Activated CD4-positive, alpha-beta T cell treated with anti-CD3 and anti-CD28 coated beads, Interleukin-2, amount 10 ng/mL, durations not matched to agents 7 days and 5 days (primary cell): ENCODE data around the gene GPR137B. TPM values are rescaled to one million over a fixed set of nuclear protein-coding genes. Genes with fewer than 3 reads are reported as not detected.

Source experiments
- CTCF ChIA-PET: fragments of 350-600 bp; sonication (Branson Sonifier 250); formaldehyde crosslinking; loops from one replicate; lab custom pipeline; 2021; ENCODE audit warnings: antibody characterized with exemption; lab: Charles Lee
- POLR2A ChIA-PET: fragments of 350-600 bp; sonication (Branson Sonifier 250); formaldehyde crosslinking; loops from one replicate; lab custom pipeline; 2021; ENCODE audit warnings: antibody characterized with exemption; lab: Charles Lee
- DNase-seq: peaks from one replicate; pipeline ENCODE4 v3.0.0-alpha.2; 2020
- H3K27ac Mint-ChIP-seq: one replicate; pipeline ENCODE4 v1.8.0; 2021; ENCODE audit warnings: mild to moderate bottlenecking, moderate library complexity, mixed read lengths
- H3K27me3 Mint-ChIP-seq: one replicate; pipeline ENCODE4 v1.8.0; 2021; ENCODE audit warnings: mixed read lengths
- H3K36me3 Mint-ChIP-seq: one replicate; pipeline ENCODE4 v1.8.0; 2021; ENCODE audit warnings: low read depth, mixed read lengths
- H3K4me1 Mint-ChIP-seq: one replicate; pipeline ENCODE4 v1.8.0; 2021; ENCODE audit warnings: mixed read lengths
- H3K4me3 Mint-ChIP-seq: one replicate; pipeline ENCODE4 v1.8.0; 2021; ENCODE audit warnings: mild to moderate bottlenecking, moderate library complexity, mixed read lengths
- H3K9me3 Mint-ChIP-seq: one replicate; pipeline ENCODE4 v1.8.0; 2021; ENCODE audit warnings: mixed read lengths
- total RNA-seq, 2 experiments: library from RNA; stranded (reverse); gene quantifications; one replicate each; pipeline ENCODE4 v1.2.3, GENCODE V29; 2021

GPR137B gene
- total RNA-seq, 2 experiments from 2014 or later, result 5.0 to 5.8 TPM

DNA sequence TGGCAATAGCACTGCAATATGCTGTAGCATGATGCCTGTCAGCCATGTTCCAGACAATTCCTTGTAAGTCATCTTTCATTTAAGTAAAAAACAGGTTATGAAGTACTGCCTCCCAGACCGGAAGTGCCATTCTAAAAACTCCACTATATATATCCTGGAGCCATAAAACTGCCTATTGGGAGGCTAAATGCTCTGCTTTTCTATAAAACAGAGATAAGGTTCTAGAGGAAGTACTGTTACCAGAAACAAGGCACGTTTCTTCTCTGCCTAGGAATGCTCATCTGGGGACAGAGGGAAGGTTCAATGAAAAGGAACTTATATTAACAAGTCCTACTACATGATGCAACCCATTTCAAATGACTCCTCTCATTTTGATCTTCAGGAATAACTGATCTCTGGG lies 66.8 kb downstream of the GPR137B start:
- no peak overlapping the region for H3K27ac Mint-ChIP-seq
- CTCF ChIA-PET, result no interaction called here
- no peaks in the 10 kb centered on the region for H3K9me3 Mint-ChIP-seq
- no peaks in the 10 kb centered on the region for H3K4me1 Mint-ChIP-seq
- no peak overlapping the region for H3K4me3 Mint-ChIP-seq
- POLR2A ChIA-PET, result no interaction called here
- H3K27me3 Mint-ChIP-seq, result no peaks in the 10 kb centered on the region
- no peak for DNase-seq
- H3K36me3 Mint-ChIP-seq, result peaks cover 6% of the 10 kb centered on the region

GRCh38 chr1:236209713-236210112 lies 67.4 kb downstream of the GPR137B start:
- Mint-ChIP-seq H3K9me3 (no peaks in the 10 kb centered on the region), H3K4me3 (no peak overlapping the region), H3K27ac (no peak overlapping the region), H3K27me3 (no peaks in the 10 kb centered on the region), H3K36me3 (peaks cover 3% of the 10 kb centered on the region), H3K4me1 (no peaks in the 10 kb centered on the region)
- DNase-seq, result no peak
- CTCF ChIA-PET, result no interaction called here
- POLR2A ChIA-PET, result no interaction called here

DNA sequence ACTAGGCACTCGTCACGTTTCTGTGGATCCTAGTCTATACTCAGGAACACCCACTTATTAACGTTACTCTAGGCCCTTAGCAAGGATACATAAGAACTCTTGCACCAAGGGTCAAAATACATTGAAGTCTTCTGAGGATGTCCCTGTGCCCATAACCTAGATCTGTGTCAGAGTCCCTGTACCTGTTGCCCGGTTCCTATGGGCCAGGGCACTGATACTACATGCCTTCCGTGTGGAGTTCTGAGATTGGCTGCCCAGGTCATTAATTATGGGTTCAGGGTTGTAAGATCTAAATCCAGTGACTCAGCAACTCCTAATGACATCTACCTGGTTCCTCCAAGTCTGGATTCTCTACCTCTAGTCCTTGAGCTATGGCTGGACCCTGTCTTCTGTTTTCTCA lies 69.5 kb downstream of the GPR137B start:
- Mint-ChIP-seq H3K27ac (no peak overlapping the region), H3K4me1 (no peaks in the 10 kb centered on the region), H3K9me3 (no peaks in the 10 kb centered on the region), H3K36me3 (peaks cover 3% of the 10 kb centered on the region), H3K27me3 (no peaks in the 10 kb centered on the region), H3K4me3 (no peak overlapping the region)
- CTCF ChIA-PET, result no interaction called here
- DNase-seq, result no peak
- POLR2A ChIA-PET, result no interaction called here

DNA sequence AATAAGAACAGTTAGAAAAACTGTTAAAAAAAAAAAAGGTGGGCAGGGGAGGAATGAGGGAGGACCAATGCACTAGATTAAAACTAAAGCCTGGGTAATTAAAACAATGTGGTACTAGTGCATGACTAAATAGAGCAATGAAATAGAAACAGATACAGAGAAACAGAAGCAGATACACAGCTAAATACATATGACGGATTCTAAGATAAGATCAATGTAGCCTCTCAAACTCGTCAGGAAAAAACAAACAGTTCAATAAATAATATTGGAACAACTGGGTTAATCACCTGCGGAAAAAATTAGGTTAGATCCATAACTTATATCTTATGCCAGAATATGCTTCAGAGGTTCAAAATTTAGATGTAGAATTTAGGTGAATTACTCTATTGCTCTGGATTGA lies 71.2 kb downstream of the GPR137B start:
- Mint-ChIP-seq H3K27ac (no peak overlapping the region), H3K4me1 (no peaks in the 10 kb centered on the region), H3K27me3 (no peaks in the 10 kb centered on the region), H3K36me3 (peaks cover 3% of the 10 kb centered on the region), H3K4me3 (no peak overlapping the region), H3K9me3 (no peaks in the 10 kb centered on the region)
- CTCF ChIA-PET, result no interaction called here
- POLR2A ChIA-PET, result no interaction called here
- DNase-seq, result no peak

- ChIA-PET CTCF (no interaction called here), POLR2A (no interaction called here)
- Mint-ChIP-seq H3K36me3 (peaks cover 3% of the 10 kb centered on the region), H3K4me3 (no peak overlapping the region), H3K27ac (no peak overlapping the region), H3K4me1 (no peaks in the 10 kb centered on the region), H3K27me3 (no peaks in the 10 kb centered on the region), H3K9me3 (no peaks in the 10 kb centered on the region)
- no peak for DNase-seq
Observed at GRCh38 chr1:236214761-236215160, 72.4 kb downstream of the GPR137B start.

- H3K4me1 Mint-ChIP-seq, result no peaks in the 10 kb centered on the region
- ChIA-PET CTCF (interaction anchor here (1.2 kb wide), 1 partner anchor 19 kb away, joined by 3 read pairs; no protein-coding TSS in a partner anchor), POLR2A (no interaction called here)
- no peaks in the 10 kb centered on the region for H3K9me3 Mint-ChIP-seq
- H3K4me3 Mint-ChIP-seq, result no peak overlapping the region
- H3K27ac Mint-ChIP-seq, result no peak overlapping the region
- DNase-seq, result no peak
- H3K27me3 Mint-ChIP-seq, result no peaks in the 10 kb centered on the region
- no peaks in the 10 kb centered on the region for H3K36me3 Mint-ChIP-seq
Observed at GRCh38 chr1:236220473-236220872, 78.1 kb downstream of the GPR137B start.

DNA sequence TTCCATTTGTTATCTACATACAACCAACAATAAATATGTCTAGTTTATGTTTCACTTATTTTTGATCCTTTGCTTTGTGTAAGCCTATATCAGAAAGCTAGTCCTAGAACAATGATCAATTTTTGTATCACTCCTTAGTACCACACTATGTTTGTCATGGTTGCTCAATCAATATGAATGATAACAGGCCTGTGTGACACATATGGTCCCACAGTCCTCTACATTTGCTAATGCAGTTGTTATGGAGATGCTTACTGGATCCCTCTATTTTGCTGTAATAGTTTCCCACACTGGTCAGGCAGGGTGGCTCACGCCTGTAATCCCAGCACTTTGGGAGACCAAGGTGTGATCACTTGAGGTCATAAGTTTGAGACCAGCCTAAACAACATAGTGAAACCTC lies 80.3 kb downstream of the GPR137B start:
- DNase-seq, result no peak
- H3K27ac Mint-ChIP-seq, result no peak overlapping the region
- H3K9me3 Mint-ChIP-seq, result no peaks in the 10 kb centered on the region
- CTCF ChIA-PET, result interaction anchor here (0.5 kb wide), 1 partner anchor 439 kb away, joined by 3 read pairs; no protein-coding TSS in a partner anchor
- H3K4me3 Mint-ChIP-seq, result no peak overlapping the region
- H3K27me3 Mint-ChIP-seq, result no peaks in the 10 kb centered on the region
- H3K36me3 Mint-ChIP-seq, result no peaks in the 10 kb centered on the region
- H3K4me1 Mint-ChIP-seq, result no peaks in the 10 kb centered on the region
- POLR2A ChIA-PET, result no interaction called here

DNA sequence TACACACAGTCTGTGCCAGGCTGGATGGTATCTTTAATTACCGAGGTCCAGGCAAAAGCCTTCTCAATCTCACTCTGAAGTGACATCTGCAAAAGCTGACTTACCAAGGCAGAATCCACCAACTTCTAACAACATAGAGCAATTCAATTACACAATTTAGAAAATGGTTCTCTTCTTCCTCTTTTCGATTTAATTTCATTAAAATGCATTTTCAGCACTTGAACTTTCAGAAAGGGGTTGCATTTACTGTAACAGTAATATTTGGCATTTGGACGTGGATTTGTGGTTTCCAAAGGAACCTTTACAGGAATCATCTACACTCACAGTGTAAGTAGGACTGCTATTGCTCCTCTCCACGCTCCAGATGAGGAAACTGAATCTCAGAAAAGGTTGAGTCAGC lies 86.1 kb downstream of the GPR137B start:
- CTCF ChIA-PET, result interaction anchor here (0.6 kb wide), 1 partner anchor 97 kb away, joined by 3 read pairs; no protein-coding TSS in a partner anchor
- Mint-ChIP-seq H3K4me3 (no peak overlapping the region), H3K36me3 (no peaks in the 10 kb centered on the region), H3K9me3 (no peaks in the 10 kb centered on the region), H3K27me3 (no peaks in the 10 kb centered on the region), H3K27ac (no peak overlapping the region), H3K4me1 (no peaks in the 10 kb centered on the region)
- POLR2A ChIA-PET, result no interaction called here
- no peak for DNase-seq

GRCh38 chr1:236235116-236235515 lies 92.8 kb downstream of the GPR137B start:
- no peaks in the 10 kb centered on the region for H3K4me1 Mint-ChIP-seq
- DNase-seq, result no peak
- no peak overlapping the region for H3K4me3 Mint-ChIP-seq
- no peaks in the 10 kb centered on the region for H3K27me3 Mint-ChIP-seq
- POLR2A ChIA-PET, result no interaction called here
- no peak overlapping the region for H3K27ac Mint-ChIP-seq
- no peaks in the 10 kb centered on the region for H3K9me3 Mint-ChIP-seq
- CTCF ChIA-PET, result no interaction called here
- H3K36me3 Mint-ChIP-seq, result no peaks in the 10 kb centered on the region

- ChIA-PET CTCF (interaction anchor here (1.1 to 1.2 kb wide), 2 partner anchors 14 to 19 kb away, joined by 3 read pairs; no protein-coding TSS in a partner anchor), POLR2A (no interaction called here)
- H3K9me3 Mint-ChIP-seq, result no peaks in the 10 kb centered on the region
- H3K4me3 Mint-ChIP-seq, result no peak overlapping the region
- no peaks in the 10 kb centered on the region for H3K27me3 Mint-ChIP-seq
- H3K4me1 Mint-ChIP-seq, result no peaks in the 10 kb centered on the region
- DNase-seq, result no peak
- H3K36me3 Mint-ChIP-seq, result peaks cover 3% of the 10 kb centered on the region
- H3K27ac Mint-ChIP-seq, result no peak overlapping the region
Observed at GRCh38 chr1:236239092-236239585, 96.8 kb downstream of the GPR137B start.

- CTCF ChIA-PET, result no interaction called here
- H3K27me3 Mint-ChIP-seq, result no peaks in the 10 kb centered on the region
- no peak for DNase-seq
- H3K9me3 Mint-ChIP-seq, result no peaks in the 10 kb centered on the region
- POLR2A ChIA-PET, result no interaction called here
- H3K4me3 Mint-ChIP-seq, result no peak overlapping the region
- no peaks in the 10 kb centered on the region for H3K4me1 Mint-ChIP-seq
- H3K27ac Mint-ChIP-seq, result no peak overlapping the region
- H3K36me3 Mint-ChIP-seq, result peaks cover 3% of the 10 kb centered on the region
Observed at GRCh38 chr1:236240675-236241074, 98.3 kb downstream of the GPR137B start.

DNA sequence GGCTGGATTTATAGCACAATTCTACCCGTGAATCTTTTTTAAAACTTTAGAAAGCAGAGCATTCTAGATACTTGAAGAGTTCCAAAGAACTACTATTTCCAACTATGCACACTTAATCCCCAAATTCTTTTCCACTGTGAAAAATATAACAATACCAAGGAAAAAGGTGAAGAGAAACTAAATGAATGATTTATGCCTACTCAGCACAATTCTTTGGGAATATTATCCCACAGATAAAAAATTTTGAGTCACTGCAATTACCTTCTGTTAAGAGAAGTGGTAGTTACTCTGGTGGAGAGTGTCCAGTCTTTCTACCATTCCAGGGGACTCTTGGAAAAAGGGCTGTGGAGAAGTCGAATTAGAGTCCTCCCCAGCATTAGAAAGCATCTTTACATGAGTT lies 100.2 kb downstream of the GPR137B start:
- no peak for DNase-seq
- Mint-ChIP-seq H3K9me3 (no peaks in the 10 kb centered on the region), H3K36me3 (peaks cover 3% of the 10 kb centered on the region), H3K4me3 (no peak overlapping the region), H3K4me1 (no peaks in the 10 kb centered on the region), H3K27ac (no peak overlapping the region), H3K27me3 (no peaks in the 10 kb centered on the region)
- POLR2A ChIA-PET, result no interaction called here
- CTCF ChIA-PET, result no interaction called here

GRCh38 chr1:236247286-236247685 lies 104.9 kb downstream of the GPR137B start:
- no peaks in the 10 kb centered on the region for H3K27me3 Mint-ChIP-seq
- H3K9me3 Mint-ChIP-seq, result no peaks in the 10 kb centered on the region
- H3K4me1 Mint-ChIP-seq, result no peaks in the 10 kb centered on the region
- H3K4me3 Mint-ChIP-seq, result no peak overlapping the region
- no peak for DNase-seq
- no peaks in the 10 kb centered on the region for H3K36me3 Mint-ChIP-seq
- ChIA-PET CTCF (no interaction called here), POLR2A (no interaction called here)
- no peak overlapping the region for H3K27ac Mint-ChIP-seq

- peaks cover 1% of the 10 kb centered on the region for H3K9me3 Mint-ChIP-seq
- no peaks in the 10 kb centered on the region for H3K36me3 Mint-ChIP-seq
- ChIA-PET CTCF (no interaction called here), POLR2A (no interaction called here)
- H3K27ac Mint-ChIP-seq, result no peak overlapping the region
- H3K4me3 Mint-ChIP-seq, result no peak overlapping the region
- H3K27me3 Mint-ChIP-seq, result no peaks in the 10 kb centered on the region
- no peaks in the 10 kb centered on the region for H3K4me1 Mint-ChIP-seq
- no peak for DNase-seq
Observed at GRCh38 chr1:236251587-236251986, 109.2 kb downstream of the GPR137B start.
